HCT116 (cell line): ENCODE measurements around the gene MYH15.

Experiments used
- CEBPB ChIP-seq: IDR thresholded peaks from 2 replicates; pipeline ENCODE4 v1.6.1; 2012; ENCODE audit warnings: low read depth
- POLR2A ChIP-seq: IDR thresholded peaks from 2 replicates; pipeline ENCODE4 v1.7.0; 2011; ENCODE audit warnings: borderline replicate concordance; ENCODE audit not compliant: insufficient read depth, insufficient read length; ENCODE audit errors: extremely low read depth
- POLR2AphosphoS5 ChIP-seq: IDR thresholded peaks from 2 replicates; pipeline ENCODE4 v1.6.1; 2011; ENCODE audit warnings: mild to moderate bottlenecking, low read depth, low read length, moderate library complexity
- SP1 ChIP-seq: IDR thresholded peaks from 2 replicates; pipeline ENCODE4 v1.6.1; 2012; ENCODE audit warnings: low read depth
- ZFX ChIP-seq: fragments of 450-650 bp; IDR thresholded peaks from 2 replicates; pipeline ENCODE4 v1.6.1; 2017
- TF ChIP-seq, protein P1 (sequence below), 3 experiments: fragments of 200-600 bp in 1 of 3; sonication (generic) in 1 of 3; IDR thresholded peaks in 2 of 3; conservative IDR thresholded peaks in 1 of 3; 2 replicates each; pipeline ENCODE4 v1.5.1; 2012 to 2017; ENCODE audit warnings: low read depth in 2 of 3, low read length in 2 of 3, antibody characterized with exemption in 1 of 3, borderline replicate concordance in 1 of 3, control low read depth in 1 of 3, mild to moderate bottlenecking in 1 of 3, mixed read lengths in 1 of 3, mixed run types in 1 of 3, moderate library complexity in 1 of 3; ENCODE audit not compliant: insufficient read depth in 1 of 3
- TF ChIP-seq, protein P2 (sequence below): IDR thresholded peaks from 2 replicates; pipeline ENCODE4 v1.6.1; 2012; ENCODE audit warnings: low read depth

DNA sequence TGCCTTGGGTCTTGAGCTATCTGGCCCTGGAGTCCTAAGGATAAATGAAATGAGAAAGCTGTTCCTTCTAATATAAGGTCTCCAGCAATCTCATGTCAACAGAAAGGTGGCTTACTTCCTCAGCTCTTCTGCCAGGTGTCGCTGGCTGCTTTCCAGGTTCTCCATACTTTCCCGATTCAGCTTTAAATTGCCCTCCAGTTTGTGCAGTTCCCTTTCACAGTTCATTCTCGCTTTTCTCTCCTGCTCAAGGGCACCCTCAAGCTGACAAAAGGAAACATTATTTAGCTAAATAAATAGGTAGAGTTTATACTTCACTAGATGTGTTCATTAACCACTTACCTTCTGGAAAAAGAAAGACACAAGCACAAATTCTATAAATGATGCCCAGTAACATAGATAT, 73.0 kb downstream of the MYH15 start:
- TF ChIP-seq, protein P1, sequence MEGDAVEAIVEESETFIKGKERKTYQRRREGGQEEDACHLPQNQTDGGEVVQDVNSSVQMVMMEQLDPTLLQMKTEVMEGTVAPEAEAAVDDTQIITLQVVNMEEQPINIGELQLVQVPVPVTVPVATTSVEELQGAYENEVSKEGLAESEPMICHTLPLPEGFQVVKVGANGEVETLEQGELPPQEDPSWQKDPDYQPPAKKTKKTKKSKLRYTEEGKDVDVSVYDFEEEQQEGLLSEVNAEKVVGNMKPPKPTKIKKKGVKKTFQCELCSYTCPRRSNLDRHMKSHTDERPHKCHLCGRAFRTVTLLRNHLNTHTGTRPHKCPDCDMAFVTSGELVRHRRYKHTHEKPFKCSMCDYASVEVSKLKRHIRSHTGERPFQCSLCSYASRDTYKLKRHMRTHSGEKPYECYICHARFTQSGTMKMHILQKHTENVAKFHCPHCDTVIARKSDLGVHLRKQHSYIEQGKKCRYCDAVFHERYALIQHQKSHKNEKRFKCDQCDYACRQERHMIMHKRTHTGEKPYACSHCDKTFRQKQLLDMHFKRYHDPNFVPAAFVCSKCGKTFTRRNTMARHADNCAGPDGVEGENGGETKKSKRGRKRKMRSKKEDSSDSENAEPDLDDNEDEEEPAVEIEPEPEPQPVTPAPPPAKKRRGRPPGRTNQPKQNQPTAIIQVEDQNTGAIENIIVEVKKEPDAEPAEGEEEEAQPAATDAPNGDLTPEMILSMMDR (IDR thresholded peaks at IDR 0.05 in 2 of 3, conservative IDR thresholded peaks at IDR 0.05 in 1 of 3; ENCODE audit: borderline replicate concordance in 1 of 3, insufficient read depth in 1 of 3, low read depth in 2 of 3, low read length in 2 of 3), result no peak
- TF ChIP-seq POLR2A, result no peak
- TF ChIP-seq SP1, result no peak
- TF ChIP-seq CEBPB, result no peak
- TF ChIP-seq POLR2AphosphoS5, result no peak
- no peak for TF ChIP-seq ZFX
- TF ChIP-seq, protein P2, sequence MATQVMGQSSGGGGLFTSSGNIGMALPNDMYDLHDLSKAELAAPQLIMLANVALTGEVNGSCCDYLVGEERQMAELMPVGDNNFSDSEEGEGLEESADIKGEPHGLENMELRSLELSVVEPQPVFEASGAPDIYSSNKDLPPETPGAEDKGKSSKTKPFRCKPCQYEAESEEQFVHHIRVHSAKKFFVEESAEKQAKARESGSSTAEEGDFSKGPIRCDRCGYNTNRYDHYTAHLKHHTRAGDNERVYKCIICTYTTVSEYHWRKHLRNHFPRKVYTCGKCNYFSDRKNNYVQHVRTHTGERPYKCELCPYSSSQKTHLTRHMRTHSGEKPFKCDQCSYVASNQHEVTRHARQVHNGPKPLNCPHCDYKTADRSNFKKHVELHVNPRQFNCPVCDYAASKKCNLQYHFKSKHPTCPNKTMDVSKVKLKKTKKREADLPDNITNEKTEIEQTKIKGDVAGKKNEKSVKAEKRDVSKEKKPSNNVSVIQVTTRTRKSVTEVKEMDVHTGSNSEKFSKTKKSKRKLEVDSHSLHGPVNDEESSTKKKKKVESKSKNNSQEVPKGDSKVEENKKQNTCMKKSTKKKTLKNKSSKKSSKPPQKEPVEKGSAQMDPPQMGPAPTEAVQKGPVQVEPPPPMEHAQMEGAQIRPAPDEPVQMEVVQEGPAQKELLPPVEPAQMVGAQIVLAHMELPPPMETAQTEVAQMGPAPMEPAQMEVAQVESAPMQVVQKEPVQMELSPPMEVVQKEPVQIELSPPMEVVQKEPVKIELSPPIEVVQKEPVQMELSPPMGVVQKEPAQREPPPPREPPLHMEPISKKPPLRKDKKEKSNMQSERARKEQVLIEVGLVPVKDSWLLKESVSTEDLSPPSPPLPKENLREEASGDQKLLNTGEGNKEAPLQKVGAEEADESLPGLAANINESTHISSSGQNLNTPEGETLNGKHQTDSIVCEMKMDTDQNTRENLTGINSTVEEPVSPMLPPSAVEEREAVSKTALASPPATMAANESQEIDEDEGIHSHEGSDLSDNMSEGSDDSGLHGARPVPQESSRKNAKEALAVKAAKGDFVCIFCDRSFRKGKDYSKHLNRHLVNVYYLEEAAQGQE, result no peak
